ENCODE data around the gene SMYD3.
"Not testable (repeated sequence)": the region's sequence is repeated elsewhere in the genome, so short reads cannot be mapped to it uniquely, and the experiment has no call there.

GRCh38 chr1:246071561-246071960 is 435.5 kb downstream of the SMYD3 start:
- TF ChIP-seq CTCF, POLR2A (IDR thresholded peaks at IDR 0.05): not testable (repeated sequence)
